HepG2 (cell line): Measurements from ENCODE around the gene EPX. TPM values are rescaled to one million over a fixed set of nuclear protein-coding genes. Genes with fewer than 3 reads are reported as not detected.

Experiments used
- ATAC-seq: fragments of 200-7000 bp; cut with Tn5 transposase; 3 replicates; pipeline ENCODE4 v1.9.1; 2020; ENCODE audit warnings: mild to moderate bottlenecking, moderate library complexity
- BruUV-seq: library from RNA; stranded (reverse); fragments of 400-500 nt; replicated peaks from 2 replicates; lab custom pipeline; 2021; lab: Mats Ljungman, UMichigan
- CTCF ChIA-PET: fragments of 300-600 bp; formaldehyde crosslinking; extraction: SDS; loops from one replicate; lab custom pipeline; 2021; ENCODE audit warnings: low total read pairs, inconsistent platforms, low intra/inter-chr PET ratio; lab: Yijun Ruan, JAX
- POLR2A ChIA-PET: fragments of 350-600 bp; sonication (Branson Sonifier 250); formaldehyde crosslinking; loops from one replicate; lab custom pipeline; 2020; ENCODE audit warnings: antibody characterized with exemption, inconsistent platforms; lab: Yijun Ruan, JAX
- DNase-seq: peaks from one replicate; pipeline ENCODE4 v3.0.0-alpha.2; 2015; ENCODE audit warnings: low spot score
- FAIRE-seq: peaks from 3 replicates; lab custom pipeline; 2011; peaks lifted over from hg19 to GRCh38; lab: Jason Lieb, UNC
- H2AFZ ChIP-seq: one replicate; pipeline ENCODE4 v1.6.1; 2011; ENCODE audit warnings: low read length, inconsistent platforms
- H3K27ac ChIP-seq: fragments of 300-600 bp; 3 replicates; pipeline ENCODE4 v1.8.0; 2011; ENCODE audit warnings: mixed run types, mild to moderate bottlenecking, mixed read lengths, low read length, inconsistent platforms; ENCODE audit not compliant: insufficient read depth; ENCODE audit errors: extremely low read length
- H3K27me3 ChIP-seq, 2 experiments: fragments of 200-600 bp in 1 of 2; 2 replicates in 1 of 2; 3 replicates in 1 of 2; pipeline versions ENCODE4 v1.6.0 to v1.8.0; 2011; ENCODE audit warnings: low read length in 2 of 2, mild to moderate bottlenecking in 2 of 2, moderate library complexity in 2 of 2, inconsistent platforms in 1 of 2; ENCODE audit not compliant: insufficient read depth in 2 of 2, control insufficient read depth in 1 of 2
- H3K36me3 ChIP-seq, 2 experiments: fragments of 200-600 bp in 1 of 2; replicated peaks in 1 of 2; 2 replicates in 1 of 2; 3 replicates in 1 of 2; pipeline versions ENCODE4 v1.5.1 to v1.8.0; 2011; ENCODE audit warnings: low read length in 2 of 2, inconsistent platforms in 1 of 2; ENCODE audit not compliant: insufficient read depth in 2 of 2, control insufficient read depth in 1 of 2
- H3K4me1 ChIP-seq: 2 replicates; pipeline ENCODE4 v1.5.1; 2012; ENCODE audit warnings: low read length, inconsistent platforms; ENCODE audit not compliant: insufficient read depth
- H3K4me2 ChIP-seq: 2 replicates; pipeline ENCODE4 v1.6.0; 2011; ENCODE audit warnings: low read depth, low read length, inconsistent platforms
- H3K4me3 ChIP-seq, 3 experiments: fragments of 200-600 bp in 1 of 3; sonication (generic), shearing (Covaris generic) in 1 of 3; replicated peaks in 1 of 3; 2 replicates each; pipeline ENCODE4 v1.5.1; 2011 to 2016; ENCODE audit warnings: low read length in 3 of 3, inconsistent platforms in 2 of 3, low read depth in 2 of 3, mild to moderate bottlenecking in 2 of 3, control low read depth in 1 of 3, mixed read lengths in 1 of 3; ENCODE audit not compliant: insufficient read depth in 1 of 3
- H3K79me2 ChIP-seq: one replicate; pipeline ENCODE4 v1.6.1; 2011; ENCODE audit warnings: low read length, inconsistent platforms; ENCODE audit not compliant: insufficient read depth
- H3K9ac ChIP-seq: 2 replicates; pipeline ENCODE4 v1.6.0; 2011; ENCODE audit warnings: mild to moderate bottlenecking, low read depth, low read length, inconsistent platforms; ENCODE audit not compliant: insufficient read depth
- H3K9me3 ChIP-seq: 2 replicates; pipeline ENCODE4 v1.5.1; 2012; ENCODE audit warnings: mild to moderate bottlenecking, low read length
- H4K20me1 ChIP-seq: 2 replicates; pipeline ENCODE4 v1.6.0; 2011; ENCODE audit warnings: inconsistent platforms, mild to moderate bottlenecking, low read length, moderate library complexity; ENCODE audit not compliant: insufficient read depth
- KMT2B ChIP-seq: IDR thresholded peaks from 2 replicates; pipeline ENCODE4 v1.6.1; 2016; ENCODE audit warnings: missing genetic modification reagents, missing compliant biosample characterization
- NPAS2 ChIP-seq: sonication (generic); formaldehyde crosslinking; IDR thresholded peaks from 2 replicates; pipeline ENCODE4 v1.8.0; 2022; ENCODE audit warnings: mild to moderate bottlenecking, missing genetic modification reagents, borderline replicate concordance
- in situ Hi-C: cut with HindIII; loops from 2 replicates; pipeline ENCODE4 v1.10.0; 2017; ENCODE audit warnings: low pct_unique_long_range_greater_than_20kb; ENCODE audit not compliant: extremely low pct_ligation_motif_present
- intact Hi-C: fragments of 100-400 bp; cut with micrococcal nuclease; formaldehyde crosslinking; loops from one replicate; pipeline ENCODE4 v1.10.0; 2022; ENCODE audit not compliant: unreplicated experiment
- polyA plus RNA-seq, 8 experiments: library from polyadenylated mRNA; depleted of rRNA in 3 of 8; stranded (reverse) in 7 of 8; unstranded in 1 of 8; fragments of >200 nt; fragmentation: Illumina TruSeq in 4 of 8; extraction: Trizol in 4 of 8; gene quantifications; 2 replicates each; pipeline versions ENCODE4 v1.2.1 to v1.2.3, GENCODE V29; 2011 to 2016; ENCODE audit warnings: low read depth in 4 of 8, missing spikeins in 1 of 8, mixed read lengths in 1 of 8; ENCODE audit not compliant: insufficient read depth in 1 of 8
- total RNA-seq, 5 experiments: library from RNA; depleted of rRNA; stranded (reverse); fragments of >200 nt; fragmentation: Illumina TruSeq; extraction: Trizol; gene quantifications; 2 replicates each; pipeline ENCODE4 v1.2.3, GENCODE V29; 2016; ENCODE audit warnings: low read depth in 1 of 5
- TF ChIP-seq, protein P1 (sequence below): sonication (generic); formaldehyde crosslinking; IDR thresholded peaks from 2 replicates; pipeline ENCODE4 v1.4.0; 2020; ENCODE audit warnings: low read depth, missing genetic modification reagents
- TF ChIP-seq, protein P2 (sequence below): IDR thresholded peaks from 2 replicates; pipeline ENCODE4 v1.6.1; 2016; ENCODE audit warnings: mild to moderate bottlenecking, missing biosample characterization, missing genetic modification reagents

The EPX gene
- total and polyA plus RNA-seq, 2 of the 13 experiments (the other 11 are each of a cell fraction or from before 2014, with no cell fraction given) = not detected

DNA sequence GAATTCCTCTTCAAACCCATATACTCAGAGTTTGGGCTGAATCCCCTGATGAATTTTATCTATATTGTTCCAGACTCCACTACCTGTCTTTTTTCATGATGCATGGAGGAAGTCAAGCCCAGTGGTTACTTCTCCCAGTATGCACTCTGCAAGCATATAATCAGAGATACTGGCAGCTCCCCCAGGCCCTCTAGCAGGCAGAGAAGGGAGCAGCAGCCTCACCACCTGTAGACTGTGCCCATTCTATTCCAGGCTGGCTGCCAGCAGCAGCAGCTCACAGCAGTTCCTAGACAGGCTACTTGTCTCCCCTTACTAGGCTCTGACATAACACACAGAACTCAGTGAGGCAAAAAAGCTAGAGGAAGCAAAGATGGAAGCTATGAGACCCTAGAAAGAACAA, 23.2 kb downstream of the EPX start:
- FAIRE-seq = no peak
- Histone ChIP-seq H3K9me3 (no peaks in the 10 kb centered on the region), H2AFZ (no peak overlapping the region), H3K36me3 (peaks cover 9 to 28% of the 10 kb centered on the region in 2 experiments; a peak in 4 of 5 replicates), H3K27me3 (no peaks in the 10 kb centered on the region; a peak in 1 of 5 replicates), H3K79me2 (no peaks in the 10 kb centered on the region), H3K27ac (no peak overlapping the region), H3K9ac (no peak overlapping the region), H3K4me3 (no peak overlapping the region), H4K20me1 (no peaks in the 10 kb centered on the region), H3K4me2 (no peak overlapping the region), H3K4me1 (peaks cover 19% of the 10 kb centered on the region)
- in situ Hi-C loops = no loop called here
- ChIA-PET CTCF (no interaction called here), POLR2A (no interaction called here)
- no peak for TF ChIP-seq NPAS2 (CRISPR knock-in tag)
- no peak for TF ChIP-seq KMT2B (CRISPR knock-in tag)
- TF ChIP-seq, protein P1, sequence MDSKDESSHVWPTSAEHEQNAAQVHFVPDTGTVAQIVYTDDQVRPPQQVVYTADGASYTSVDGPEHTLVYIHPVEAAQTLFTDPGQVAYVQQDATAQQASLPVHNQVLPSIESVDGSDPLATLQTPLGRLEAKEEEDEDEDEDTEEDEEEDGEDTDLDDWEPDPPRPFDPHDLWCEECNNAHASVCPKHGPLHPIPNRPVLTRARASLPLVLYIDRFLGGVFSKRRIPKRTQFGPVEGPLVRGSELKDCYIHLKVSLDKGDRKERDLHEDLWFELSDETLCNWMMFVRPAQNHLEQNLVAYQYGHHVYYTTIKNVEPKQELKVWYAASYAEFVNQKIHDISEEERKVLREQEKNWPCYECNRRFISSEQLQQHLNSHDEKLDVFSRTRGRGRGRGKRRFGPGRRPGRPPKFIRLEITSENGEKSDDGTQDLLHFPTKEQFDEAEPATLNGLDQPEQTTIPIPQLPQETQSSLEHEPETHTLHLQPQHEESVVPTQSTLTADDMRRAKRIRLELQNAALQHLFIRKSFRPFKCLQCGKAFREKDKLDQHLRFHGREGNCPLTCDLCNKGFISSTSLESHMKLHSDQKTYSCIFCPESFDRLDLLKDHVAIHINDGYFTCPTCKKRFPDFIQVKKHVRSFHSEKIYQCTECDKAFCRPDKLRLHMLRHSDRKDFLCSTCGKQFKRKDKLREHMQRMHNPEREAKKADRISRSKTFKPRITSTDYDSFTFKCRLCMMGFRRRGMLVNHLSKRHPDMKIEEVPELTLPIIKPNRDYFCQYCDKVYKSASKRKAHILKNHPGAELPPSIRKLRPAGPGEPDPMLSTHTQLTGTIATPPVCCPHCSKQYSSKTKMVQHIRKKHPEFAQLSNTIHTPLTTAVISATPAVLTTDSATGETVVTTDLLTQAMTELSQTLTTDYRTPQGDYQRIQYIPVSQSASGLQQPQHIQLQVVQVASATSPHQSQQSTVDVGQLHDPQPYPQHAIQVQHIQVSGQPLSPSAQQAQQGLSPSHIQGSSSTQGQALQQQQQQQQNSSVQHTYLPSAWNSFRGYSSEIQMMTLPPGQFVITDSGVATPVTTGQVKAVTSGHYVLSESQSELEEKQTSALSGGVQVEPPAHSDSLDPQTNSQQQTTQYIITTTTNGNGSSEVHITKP (CRISPR knock-in tag) = no peak
- TF ChIP-seq, protein P2, sequence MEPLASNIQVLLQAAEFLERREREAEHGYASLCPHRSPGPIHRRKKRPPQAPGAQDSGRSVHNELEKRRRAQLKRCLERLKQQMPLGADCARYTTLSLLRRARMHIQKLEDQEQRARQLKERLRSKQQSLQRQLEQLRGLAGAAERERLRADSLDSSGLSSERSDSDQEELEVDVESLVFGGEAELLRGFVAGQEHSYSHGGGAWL (CRISPR knock-in tag) = no peak
- no peak for ATAC-seq
- BruUV-seq = no TSS peak
- intact Hi-C loops = no loop called here
- DNase-seq = no peak
